Neural crest cell (in vitro differentiated cells): ENCODE results near the gene SEL1L3. TPM values are rescaled to one million over a fixed set of nuclear protein-coding genes. Genes with fewer than 3 reads are reported as not detected.

ENCODE experiments used
- DNase-seq: peaks from one replicate; pipeline ENCODE4 v3.0.0; 2021; ENCODE audit warnings: low read depth, mixed read lengths, low spot score
- H3K27ac Mint-ChIP-seq: one replicate; pipeline ENCODE4 v1.8.0; 2021; ENCODE audit warnings: mild to moderate bottlenecking, mixed read lengths; ENCODE audit not compliant: unreplicated experiment
- H3K27me3 Mint-ChIP-seq: 2 replicates; pipeline ENCODE4 v1.8.0; 2021; ENCODE audit warnings: low read depth, mild to moderate bottlenecking, mixed read lengths
- H3K36me3 Mint-ChIP-seq: 2 replicates; pipeline ENCODE4 v1.8.0; 2021; ENCODE audit warnings: low read depth, mild to moderate bottlenecking, mixed read lengths
- H3K4me1 Mint-ChIP-seq: 2 replicates; pipeline ENCODE4 v1.8.0; 2021; ENCODE audit warnings: mixed read lengths
- H3K4me3 Mint-ChIP-seq: one replicate; pipeline ENCODE4 v1.8.0; 2021; ENCODE audit warnings: mild to moderate bottlenecking, mixed read lengths
- H3K9me3 Mint-ChIP-seq: 2 replicates; pipeline ENCODE4 v1.8.0; 2021; ENCODE audit warnings: mixed read lengths
- total RNA-seq: library from RNA; stranded (reverse); gene quantifications from 2 replicates; pipeline ENCODE4 v1.2.1, GENCODE V29; 2021
- TF ChIP-seq, protein P1 (sequence below): fragments of 200-600 bp; sonication (generic); conservative IDR thresholded peaks from 2 replicates; pipeline ENCODE4 v1.5.0; 2021; ENCODE audit warnings: antibody characterized with exemption, mild to moderate bottlenecking

SEL1L3 gene
- total RNA-seq, 1 donor from 2014 or later, result 3.4 TPM

DNA sequence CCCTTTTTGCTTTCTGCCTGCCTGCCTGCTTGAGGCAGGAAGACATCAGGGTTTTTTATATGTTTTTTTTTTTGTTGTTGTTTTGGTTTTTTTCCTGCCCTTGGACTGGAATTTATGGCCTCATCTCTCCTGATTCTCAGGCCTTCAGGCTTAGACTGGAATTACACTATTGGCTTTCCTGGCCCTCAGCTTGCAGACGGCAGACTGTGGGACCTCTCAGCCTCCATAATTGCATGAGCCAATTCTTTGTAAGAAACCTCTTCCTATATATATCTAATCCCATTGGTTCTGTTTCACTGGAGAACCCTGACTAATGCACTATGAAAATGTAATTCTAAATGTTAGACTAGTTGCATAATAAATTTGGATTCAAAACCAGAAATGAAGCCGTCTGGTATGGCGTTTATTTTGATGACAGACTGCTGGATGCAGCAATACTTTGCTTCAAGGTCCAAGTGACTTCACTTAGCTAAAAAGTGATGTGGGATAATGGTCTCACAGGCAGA, 59.0 kb downstream of the SEL1L3 start:
- Mint-ChIP-seq H3K27ac (no peak overlapping the region), H3K9me3 (no peaks in the 10 kb centered on the region), H3K4me3 (no peak overlapping the region), H3K27me3 (no peaks in the 10 kb centered on the region), H3K36me3 (no peaks in the 10 kb centered on the region), H3K4me1 (peaks cover 3% of the 10 kb centered on the region)
- TF ChIP-seq, protein P1, sequence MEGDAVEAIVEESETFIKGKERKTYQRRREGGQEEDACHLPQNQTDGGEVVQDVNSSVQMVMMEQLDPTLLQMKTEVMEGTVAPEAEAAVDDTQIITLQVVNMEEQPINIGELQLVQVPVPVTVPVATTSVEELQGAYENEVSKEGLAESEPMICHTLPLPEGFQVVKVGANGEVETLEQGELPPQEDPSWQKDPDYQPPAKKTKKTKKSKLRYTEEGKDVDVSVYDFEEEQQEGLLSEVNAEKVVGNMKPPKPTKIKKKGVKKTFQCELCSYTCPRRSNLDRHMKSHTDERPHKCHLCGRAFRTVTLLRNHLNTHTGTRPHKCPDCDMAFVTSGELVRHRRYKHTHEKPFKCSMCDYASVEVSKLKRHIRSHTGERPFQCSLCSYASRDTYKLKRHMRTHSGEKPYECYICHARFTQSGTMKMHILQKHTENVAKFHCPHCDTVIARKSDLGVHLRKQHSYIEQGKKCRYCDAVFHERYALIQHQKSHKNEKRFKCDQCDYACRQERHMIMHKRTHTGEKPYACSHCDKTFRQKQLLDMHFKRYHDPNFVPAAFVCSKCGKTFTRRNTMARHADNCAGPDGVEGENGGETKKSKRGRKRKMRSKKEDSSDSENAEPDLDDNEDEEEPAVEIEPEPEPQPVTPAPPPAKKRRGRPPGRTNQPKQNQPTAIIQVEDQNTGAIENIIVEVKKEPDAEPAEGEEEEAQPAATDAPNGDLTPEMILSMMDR, result peak; percentile 14
- no peak for DNase-seq

DNA sequence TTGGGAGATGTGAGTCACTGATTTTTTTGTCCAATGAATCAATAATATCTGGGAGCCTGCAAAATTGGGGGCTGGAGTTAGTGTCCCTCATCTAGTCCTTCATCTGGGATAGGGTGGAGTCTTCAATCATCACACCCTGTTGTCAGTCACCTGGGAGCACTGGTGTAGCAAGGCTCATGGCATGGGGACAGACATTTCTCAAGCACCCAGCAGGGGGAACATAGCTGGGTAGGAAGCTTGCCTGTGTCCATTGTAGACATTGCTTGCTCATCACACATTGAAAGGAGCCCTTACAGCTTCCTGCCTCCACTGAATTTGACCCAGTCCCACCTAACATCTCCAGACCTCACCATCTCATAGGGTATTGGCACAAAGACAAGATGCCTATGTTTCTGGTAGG, 61.2 kb downstream of the SEL1L3 start:
- H3K4me1 Mint-ChIP-seq, result peaks cover 3% of the 10 kb centered on the region

DNA sequence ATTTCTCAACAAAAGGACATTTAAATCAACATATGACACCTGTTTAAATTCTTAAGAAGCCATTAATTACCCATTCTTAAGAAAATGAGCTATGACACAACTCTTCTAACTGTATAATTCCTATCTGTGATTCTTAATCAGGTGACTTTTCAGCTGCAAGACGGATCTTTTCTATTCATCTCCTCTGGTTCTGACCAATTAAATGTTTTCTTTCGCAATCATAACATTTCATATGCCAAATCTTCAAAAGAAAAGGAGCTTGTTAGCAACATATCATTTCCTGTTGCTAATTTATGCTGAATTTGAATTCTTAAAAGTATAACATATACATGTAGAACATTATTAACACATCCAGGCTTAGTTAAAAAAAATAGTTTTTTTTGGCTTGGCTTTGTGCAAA, 62.5 kb downstream of the SEL1L3 start:
- no peaks in the 10 kb centered on the region for H3K36me3 Mint-ChIP-seq
- no peaks in the 10 kb centered on the region for H3K9me3 Mint-ChIP-seq
- H3K27me3 Mint-ChIP-seq, result peaks cover 2% of the 10 kb centered on the region
- H3K4me1 Mint-ChIP-seq, result peaks cover 11% of the 10 kb centered on the region
- TF ChIP-seq, protein P1, result no peak
- no peak overlapping the region for H3K27ac Mint-ChIP-seq
- DNase-seq, result no peak
- no peak overlapping the region for H3K4me3 Mint-ChIP-seq

More for the DNA sequence above, 61.2 kb downstream of the SEL1L3 start:
- no peak for DNase-seq
- Mint-ChIP-seq H3K27me3 (peaks cover 2% of the 10 kb centered on the region), H3K36me3 (no peaks in the 10 kb centered on the region), H3K4me3 (no peak overlapping the region), H3K27ac (no peak overlapping the region), H3K9me3 (no peaks in the 10 kb centered on the region)
- TF ChIP-seq, protein P1, result no peak

DNA sequence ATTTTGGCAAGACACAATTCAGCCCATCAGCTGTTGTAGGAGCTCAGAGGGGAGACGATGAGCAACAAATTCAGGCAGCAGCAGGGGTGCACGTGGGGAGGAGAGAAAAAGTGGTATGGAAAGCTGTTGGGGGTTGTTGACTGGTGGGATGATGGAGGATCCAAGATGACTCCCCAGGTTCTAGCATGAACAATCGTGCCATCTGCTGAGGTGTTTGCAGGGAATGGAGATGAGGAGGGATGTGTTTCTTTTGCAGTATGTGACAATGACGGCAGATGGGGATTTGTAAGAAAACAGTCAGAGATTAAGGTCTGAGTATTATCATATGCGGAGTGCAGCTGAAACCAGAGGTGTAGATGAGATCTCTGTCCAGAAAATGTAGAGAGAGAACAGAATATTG, 63.3 kb downstream of the SEL1L3 start:
- TF ChIP-seq, protein P1, result no peak
- Mint-ChIP-seq H3K36me3 (no peaks in the 10 kb centered on the region), H3K4me3 (no peak overlapping the region), H3K9me3 (no peaks in the 10 kb centered on the region), H3K27ac (no peak overlapping the region), H3K4me1 (peaks cover 14% of the 10 kb centered on the region), H3K27me3 (peaks cover 2% of the 10 kb centered on the region)
- DNase-seq, result no peak

DNA sequence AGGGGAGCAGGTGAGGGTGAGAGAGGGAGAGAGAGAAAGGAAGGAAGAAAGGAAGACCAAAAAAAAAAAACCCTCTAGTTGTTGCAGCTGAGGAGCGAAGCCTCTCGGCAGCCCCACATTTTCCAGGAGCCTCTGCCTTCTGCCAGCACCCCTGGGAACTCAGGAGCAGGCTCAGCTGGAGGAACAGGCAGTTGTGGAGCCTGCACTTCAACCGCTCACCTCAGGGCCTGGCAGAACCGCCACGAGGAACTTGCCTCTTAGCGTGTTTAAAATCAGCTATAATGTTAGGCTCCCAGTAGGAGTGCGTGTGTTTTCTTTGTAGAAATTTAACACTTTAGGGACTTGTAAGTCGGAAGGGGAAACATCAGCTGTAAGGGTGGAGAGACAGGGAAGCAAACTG, 65.7 kb downstream of the SEL1L3 start:
- no peak for DNase-seq
- H3K4me1 Mint-ChIP-seq, result peaks cover 14% of the 10 kb centered on the region
- H3K27me3 Mint-ChIP-seq, result peaks cover 2% of the 10 kb centered on the region
- no peaks in the 10 kb centered on the region for H3K36me3 Mint-ChIP-seq
- no peak overlapping the region for H3K27ac Mint-ChIP-seq
- H3K9me3 Mint-ChIP-seq, result no peaks in the 10 kb centered on the region
- no peak overlapping the region for H3K4me3 Mint-ChIP-seq
- TF ChIP-seq, protein P1, result no peak
